Loucy (cell line): ENCODE data around the gene LIME1.

ENCODE experiments used
- H2AFZ ChIP-seq: fragments of 200-600 bp; sonication (generic); 2 replicates; pipeline ENCODE4 v1.6.0; 2016; ENCODE audit warnings: antibody characterized with exemption, mild to moderate bottlenecking, low read length, moderate library complexity
- H3F3A ChIP-seq: fragments of 200-600 bp; 2 replicates; pipeline ENCODE4 v1.6.0; 2016; ENCODE audit warnings: antibody characterized with exemption, low read depth, mild to moderate bottlenecking
- H3K27me3 ChIP-seq: fragments of 200-600 bp; sonication (generic); 2 replicates; pipeline ENCODE4 v1.6.1; 2014; ENCODE audit warnings: low read length, mild to moderate bottlenecking; ENCODE audit not compliant: insufficient read depth, poor library complexity, severe bottlenecking
- H3K36me3 ChIP-seq: fragments of 200-600 bp; sonication (generic); 2 replicates; pipeline ENCODE4 v1.6.1; 2016; ENCODE audit warnings: low read length; ENCODE audit not compliant: insufficient read depth
- H3K4me1 ChIP-seq: fragments of 200-600 bp; sonication (generic); 2 replicates; pipeline ENCODE4 v1.5.1; 2014; ENCODE audit warnings: low read length, mild to moderate bottlenecking; ENCODE audit not compliant: insufficient read depth, poor library complexity, severe bottlenecking
- H3K4me2 ChIP-seq: fragments of 200-600 bp; sonication (generic); 2 replicates; pipeline ENCODE4 v1.6.0; 2014; ENCODE audit warnings: antibody characterized with exemption, low read length, low read depth, mild to moderate bottlenecking; ENCODE audit not compliant: poor library complexity, severe bottlenecking
- H3K4me3 ChIP-seq: fragments of 200-600 bp; sonication (generic); 2 replicates; pipeline ENCODE4 v1.5.1; 2014; ENCODE audit warnings: low read length, mild to moderate bottlenecking, mixed read lengths; ENCODE audit not compliant: poor library complexity, severe bottlenecking
- H3K79me2 ChIP-seq: fragments of 200-600 bp; sonication (generic); 2 replicates; pipeline ENCODE4 v1.6.1; 2014; ENCODE audit warnings: low read length; ENCODE audit not compliant: insufficient read depth
- H3K9ac ChIP-seq: fragments of 200-600 bp; sonication (generic); 2 replicates; pipeline ENCODE4 v1.6.0; 2014; ENCODE audit warnings: mild to moderate bottlenecking, low read depth, low read length, moderate library complexity; ENCODE audit not compliant: poor library complexity, severe bottlenecking
- H3K9me2 ChIP-seq: fragments of 200-600 bp; sonication (generic); replicated peaks from 2 replicates; pipeline ENCODE4 v1.6.1; 2016; ENCODE audit warnings: low read depth, low read length, mixed read lengths
- H3K9me3 ChIP-seq: fragments of 200-600 bp; sonication (generic); 2 replicates; pipeline ENCODE4 v1.6.1; 2014; ENCODE audit warnings: mild to moderate bottlenecking, antibody characterized with exemption, low read length, low read depth; ENCODE audit not compliant: insufficient read depth
- H4K20me1 ChIP-seq: fragments of 200-600 bp; sonication (generic); 2 replicates; pipeline ENCODE4 v1.6.0; 2014; ENCODE audit warnings: antibody characterized with exemption, low read length, mild to moderate bottlenecking; ENCODE audit not compliant: insufficient read depth, poor library complexity, severe bottlenecking
- CTCF ChIP-seq: fragments of 200-600 bp; sonication (generic); conservative IDR thresholded peaks from 2 replicates; pipeline ENCODE4 v1.5.1; 2014; ENCODE audit warnings: mild to moderate bottlenecking, antibody characterized with exemption, low read length
- EZH2phosphoT487 ChIP-seq: fragments of 200-600 bp; IDR thresholded peaks from 2 replicates; pipeline ENCODE4 v1.6.1; 2018; ENCODE audit warnings: antibody characterized with exemption, mild to moderate bottlenecking, moderate library complexity, borderline replicate concordance

Gene LIME1

GRCh38 chr20:63742381-63743024, 6.0 kb downstream of the LIME1 start:
- H3K36me3 ChIP-seq = peaks cover 13% of the 10 kb centered on the region; the same call in 1 of the 2 replicates
- no peak overlapping the region for H2AFZ ChIP-seq
- no peak overlapping the region for H3K4me3 ChIP-seq
- H3K79me2 ChIP-seq = peaks cover 31% of the 10 kb centered on the region
- H3K9me2 ChIP-seq = no peaks in the 10 kb centered on the region
- no peak overlapping the region for H3K9ac ChIP-seq
- H4K20me1 ChIP-seq = peaks cover 29% of the 10 kb centered on the region
- H3K4me1 ChIP-seq = peaks cover 17% of the 10 kb centered on the region
- H3K9me3 ChIP-seq = no peaks in the 10 kb centered on the region
- no peak for TF ChIP-seq CTCF
- H3F3A ChIP-seq = 0 out of 2 replicates have a peak, but pooled peaks cover 7% of the 10 kb centered on the region
- H3K27me3 ChIP-seq = no peaks in the 10 kb centered on the region
- H3K4me2 ChIP-seq = no peak overlapping the region

- H4K20me1 ChIP-seq = peaks cover 24% of the 10 kb centered on the region
- H3K9me2 ChIP-seq = no peaks in the 10 kb centered on the region
- H3K4me3 ChIP-seq = no peak overlapping the region
- no peak for TF ChIP-seq CTCF
- H2AFZ ChIP-seq = no peak overlapping the region
- H3K4me2 ChIP-seq = no peak overlapping the region
- H3F3A ChIP-seq = 0 out of 2 replicates have a peak, but pooled peaks cover 7% of the 10 kb centered on the region
- H3K36me3 ChIP-seq = peaks cover 13% of the 10 kb centered on the region; the same call in 1 of the 2 replicates
- peaks cover 24% of the 10 kb centered on the region for H3K79me2 ChIP-seq
- no peaks in the 10 kb centered on the region for H3K9me3 ChIP-seq
- H3K27me3 ChIP-seq = no peaks in the 10 kb centered on the region
- H3K4me1 ChIP-seq = peaks cover 12% of the 10 kb centered on the region
- no peak overlapping the region for H3K9ac ChIP-seq
These were observed 6.9 kb downstream of the LIME1 start for GRCh38 chr20:63743210-63743970.

GRCh38 chr20:63744158-63744557, 7.7 kb downstream of the LIME1 start:
- Histone ChIP-seq H4K20me1 (peaks cover 17% of the 10 kb centered on the region), H3K27me3 (no peaks in the 10 kb centered on the region), H2AFZ (no peak overlapping the region), H3K4me1 (peaks cover 10% of the 10 kb centered on the region), H3K4me3 (no peak overlapping the region), H3K9me2 (no peaks in the 10 kb centered on the region), H3F3A (0 out of 2 replicates have a peak, but pooled peaks cover 7% of the 10 kb centered on the region), H3K36me3 (peaks cover 13% of the 10 kb centered on the region; the same call in 1 of the 2 replicates), H3K79me2 (peaks cover 20% of the 10 kb centered on the region), H3K9me3 (no peaks in the 10 kb centered on the region), H3K4me2 (no peak overlapping the region), H3K9ac (no peak overlapping the region)
- no peak for TF ChIP-seq CTCF
- no peak for TF ChIP-seq EZH2phosphoT487
